ENCODE measurements around the gene NDUFS6. TPM values are rescaled to one million over a fixed set of nuclear protein-coding genes. Genes with fewer than 3 reads are reported as not detected.

NDUFS6 gene
- 10 to 100 TPM; 36.1 to 72.7 (median 57.3) TPM for total RNA-seq

GRCh38 chr5:1801222-1801966 is at the start of gene NDUFS6:
Gene NDUFS6, plus strand, starts transcription at chr5:1801407. Its CDS starts 11 bp downstream, at chr5:1801418.
- Histone ChIP-seq H3K36me3 (peaks cover 8 to 63% (median 38%) of the 10 kb centered on the region in 3 donors), H3K27me3 (no peaks in the 10 kb centered on the region), H3K27ac (peak within 1 kb of the TSS; percentile 91 to 93 (median 92)), H3K4me1 (peaks cover 9 to 65% (median 14%) of the 10 kb centered on the region in 3 donors), H3K9me3 (no peaks in the 10 kb centered on the region), H3K4me3 (peak within 1 kb of the TSS; percentile 90 to 97 (median 94))
- DNase-seq, result peak; percentile 28
- intact Hi-C loops (cut with DNase I), result no loop called here
- peak in 2 of 4 donors; percentile 24 to 72 for TF ChIP-seq POLR2A (IDR thresholded peaks at IDR 0.05)
- TF ChIP-seq CTCF (IDR thresholded peaks at IDR 0.05), result peak in 1 of 6 experiments; percentile 9
- 0% methylated on average over 1 to 9 of the region's 69 CpGs for WGBS, 2 donors

GRCh38 chr5:1751864-1752822 is 49.1 kb upstream of the NDUFS6 start:
- no peak overlapping the region for H3K27ac ChIP-seq
- no peaks in the 10 kb centered on the region for H3K4me1 ChIP-seq
- intact Hi-C loops (cut with DNase I), result no loop called here
- DNase-seq, result no peak
- no peaks in the 10 kb centered on the region for H3K9me3 ChIP-seq
- H3K27me3 ChIP-seq, result peaks cover 0 to 57% (median 0%) of the 10 kb centered on the region in 4 donors
- TF ChIP-seq CTCF (IDR thresholded peaks at IDR 0.05) (no peak), POLR2A (IDR thresholded peaks at IDR 0.05) (no peak)
- H3K4me3 ChIP-seq, result no peak overlapping the region
- 67 to 77% methylated on average over 13 to 25 of the region's 29 CpGs for WGBS, 2 donors
- H3K36me3 ChIP-seq, result no peaks in the 10 kb centered on the region

- H3K4me3 ChIP-seq, result no peak overlapping the region
- intact Hi-C loops (cut with DNase I), result no loop called here
- no peaks in the 10 kb centered on the region for H3K36me3 ChIP-seq
- peaks cover 0 to 62% (median 0%) of the 10 kb centered on the region in 4 donors for H3K27me3 ChIP-seq
- no peak for DNase-seq
- no peak overlapping the region for H3K27ac ChIP-seq
- no peaks in the 10 kb centered on the region for H3K4me1 ChIP-seq
- TF ChIP-seq CTCF (IDR thresholded peaks at IDR 0.05) (no peak), POLR2A (IDR thresholded peaks at IDR 0.05) (no peak)
- 72 to 76% methylated on average over 8 to 13 of the region's 16 CpGs for WGBS, 2 donors
- H3K9me3 ChIP-seq, result no peaks in the 10 kb centered on the region
Observed at GRCh38 chr5:1752881-1753280, 48.3 kb upstream of the NDUFS6 start.

DNA sequence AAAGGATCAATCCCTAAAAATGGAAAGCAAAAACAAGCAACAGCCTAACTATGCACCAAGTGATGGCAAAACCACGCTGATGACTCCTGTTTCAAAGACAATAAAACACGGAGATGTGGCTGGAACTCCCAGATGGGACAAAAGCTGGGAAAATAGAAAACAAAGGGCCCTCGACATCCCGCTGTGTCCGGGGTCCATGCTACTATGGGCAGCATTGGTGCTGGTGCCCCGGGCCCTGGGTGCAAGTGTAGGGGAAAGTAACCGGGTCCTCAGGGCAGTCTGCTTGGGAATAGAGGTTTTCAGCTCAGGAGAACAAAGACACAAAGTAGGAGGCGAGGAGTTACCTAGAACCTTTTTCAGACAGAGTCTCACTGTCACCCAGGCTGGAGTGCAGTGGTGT is 47.7 kb upstream of the NDUFS6 start:
- DNase-seq, result no peak
- WGBS, 2 donors, result 75 to 76% methylated on average over 8 of the region's 8 CpGs
- TF ChIP-seq POLR2A (IDR thresholded peaks at IDR 0.05) (no peak), CTCF (IDR thresholded peaks at IDR 0.05) (no peak)
- Histone ChIP-seq H3K4me1 (no peaks in the 10 kb centered on the region), H3K27ac (no peak overlapping the region), H3K27me3 (peaks cover 0 to 58% (median 0%) of the 10 kb centered on the region in 4 donors), H3K36me3 (no peaks in the 10 kb centered on the region), H3K4me3 (no peak overlapping the region), H3K9me3 (no peaks in the 10 kb centered on the region)
- intact Hi-C loops (cut with DNase I), result no loop called here
